Activated CD8-positive, alpha-beta T cell treated with anti-CD3 and anti-CD28 coated beads for 36 hours (primary cell): ENCODE results near the gene RGS19. TPM values are rescaled to one million over a fixed set of nuclear protein-coding genes. Genes with fewer than 3 reads are reported as not detected.
"Not testable (repeated sequence)": the region's sequence is repeated elsewhere in the genome, so short reads cannot be mapped to it uniquely, and the experiment has no call there.

Experiments
- ATAC-seq: fragments of 200-7000 bp; cut with Tn5 transposase; one replicate; pipeline ENCODE4 v1.10.0; 2021; ENCODE audit warnings: mild to moderate bottlenecking, moderate library complexity
- CTCF ChIA-PET: fragments of 350-600 bp; sonication (Branson Sonifier 250); formaldehyde crosslinking; loops from one replicate; lab custom pipeline; 2021; ENCODE audit warnings: antibody characterized with exemption; lab: Charles Lee
- POLR2A ChIA-PET: fragments of 350-600 bp; sonication (Branson Sonifier 250); formaldehyde crosslinking; loops from one replicate; lab custom pipeline; 2021; ENCODE audit warnings: antibody characterized with exemption; lab: Charles Lee
- DNase-seq: peaks from one replicate; pipeline ENCODE4 v3.0.0-alpha.2; 2020
- H3K27ac Mint-ChIP-seq: one replicate; pipeline ENCODE4 v1.8.0; 2021; ENCODE audit warnings: mild to moderate bottlenecking, mixed read lengths
- H3K27me3 Mint-ChIP-seq: one replicate; pipeline ENCODE4 v1.8.0; 2021; ENCODE audit warnings: mixed read lengths
- H3K36me3 Mint-ChIP-seq: one replicate; pipeline ENCODE4 v1.8.0; 2021; ENCODE audit warnings: low read depth, mixed read lengths
- H3K4me1 Mint-ChIP-seq: one replicate; pipeline ENCODE4 v1.8.0; 2021; ENCODE audit warnings: low read depth, mixed read lengths
- H3K4me3 Mint-ChIP-seq: one replicate; pipeline ENCODE4 v1.8.0; 2021; ENCODE audit warnings: mild to moderate bottlenecking, moderate library complexity, mixed read lengths
- H3K9me3 Mint-ChIP-seq: one replicate; pipeline ENCODE4 v1.8.0; 2021; ENCODE audit warnings: mixed read lengths
- CTCF ChIP-seq: fragments of 200-600 bp; IDR thresholded peaks from one replicate; pipeline ENCODE4 v1.8.0; 2022; ENCODE audit warnings: antibody characterized with exemption, mild to moderate bottlenecking
- intact Hi-C: fragments of 100-400 bp; cut with micrococcal nuclease; formaldehyde crosslinking; loops from one replicate; pipeline ENCODE4 v1.10.0; 2022
- total RNA-seq, 2 experiments: library from RNA; stranded (reverse); gene quantifications; one replicate each; pipeline ENCODE4 v1.2.3, GENCODE V29; 2021

RGS19 gene
- total RNA-seq, 2 experiments from 2014 or later: 42.5 to 44.1 TPM

- TF ChIP-seq CTCF: no peak
- ATAC-seq (no peak), DNase-seq (no peak)
- Mint-ChIP-seq H3K27ac (no peak overlapping the region), H3K36me3 (no peaks in the 10 kb centered on the region), H3K4me1 (peaks cover 9% of the 10 kb centered on the region), H3K9me3 (no peaks in the 10 kb centered on the region), H3K4me3 (no peak overlapping the region), H3K27me3 (peaks cover 7% of the 10 kb centered on the region)
- intact Hi-C loops: no loop called here
- CTCF ChIA-PET: interaction anchor here (1.1 to 4.2 kb wide), 7 partner anchors 12 to 145 kb away, joined by 3 to 61 read pairs (median 8); partner anchors contain the start of genes C20orf204 and LKAAEAR1
- POLR2A ChIA-PET: interaction anchor here (1.2 to 1.6 kb wide), 3 partner anchors 17 to 137 kb away, joined by 3 to 4 read pairs (median 3); partner anchors contain the start of gene LKAAEAR1
Observed at GRCh38 chr20:64119301-64119680, 40.0 kb upstream of the RGS19 start.

- intact Hi-C loops, DNase-seq, POLR2A ChIA-PET, H3K4me1 Mint-ChIP-seq, ATAC-seq, H3K36me3 Mint-ChIP-seq, H3K27ac Mint-ChIP-seq, H3K27me3 Mint-ChIP-seq, H3K9me3 Mint-ChIP-seq, H3K4me3 Mint-ChIP-seq: not testable (repeated sequence)
- CTCF ChIA-PET: interaction anchor here (1.7 kb wide), 1 partner anchor 34 kb away, joined by 5 read pairs; the partner anchor contains the start of gene LKAAEAR1
Observed at GRCh38 chr20:64117432-64117777, 38.1 kb upstream of the RGS19 start.

- ChIA-PET POLR2A (no interaction called here), CTCF (interaction anchor here (0.7 to 1.7 kb wide), 3 partner anchors 14 to 78 kb away, joined by 3 to 5 read pairs (median 3); partner anchors contain the start of gene LKAAEAR1)
- Mint-ChIP-seq H3K36me3 (no peaks in the 10 kb centered on the region), H3K4me3 (no peak overlapping the region), H3K9me3 (no peaks in the 10 kb centered on the region), H3K4me1 (peaks cover 9% of the 10 kb centered on the region), H3K27ac (no peak overlapping the region), H3K27me3 (peaks cover 3% of the 10 kb centered on the region)
- no peak for DNase-seq
- ATAC-seq: no peak
- intact Hi-C loops: no loop called here
- TF ChIP-seq CTCF: no peak
Observed at GRCh38 chr20:64116541-64117431, 37.5 kb upstream of the RGS19 start.

GRCh38 chr20:64116016-64116415 lies 36.7 kb upstream of the RGS19 start:
- H3K36me3 Mint-ChIP-seq: no peaks in the 10 kb centered on the region
- no peaks in the 10 kb centered on the region for H3K27me3 Mint-ChIP-seq
- TF ChIP-seq CTCF: no peak
- CTCF ChIA-PET: interaction anchor here (1.2 to 1.3 kb wide), 2 partner anchors 15 to 77 kb away, joined by 3 read pairs; no protein-coding TSS in a partner anchor
- intact Hi-C loops: no loop called here
- DNase-seq (no peak), ATAC-seq (no peak)
- H3K4me1 Mint-ChIP-seq: peaks cover 9% of the 10 kb centered on the region
- POLR2A ChIA-PET: interaction anchor here (0.9 kb wide), 1 partner anchor 31 kb away, joined by 3 read pairs; no protein-coding TSS in a partner anchor
- no peaks in the 10 kb centered on the region for H3K9me3 Mint-ChIP-seq
- no peak overlapping the region for H3K27ac Mint-ChIP-seq
- H3K4me3 Mint-ChIP-seq: no peak overlapping the region

- DNase-seq (no peak), ATAC-seq (no peak)
- Mint-ChIP-seq H3K9me3 (no peaks in the 10 kb centered on the region), H3K27me3 (no peaks in the 10 kb centered on the region), H3K4me1 (peaks cover 6% of the 10 kb centered on the region), H3K27ac (no peak overlapping the region), H3K36me3 (no peaks in the 10 kb centered on the region), H3K4me3 (no peak overlapping the region)
- CTCF ChIA-PET: interaction anchor here (1.2 to 1.6 kb wide), 3 partner anchors 14 to 77 kb away, joined by 3 to 5 read pairs (median 3); partner anchors contain the start of gene LKAAEAR1
- no peak for TF ChIP-seq CTCF
- intact Hi-C loops: no loop called here
- POLR2A ChIA-PET: interaction anchor here (0.9 kb wide), 1 partner anchor 30 kb away, joined by 3 read pairs; no protein-coding TSS in a partner anchor
Observed at GRCh38 chr20:64115171-64115911, 36.0 kb upstream of the RGS19 start.
